Left ventricle myocardium inferior (tissue), 1 donor: ENCODE results near the gene NAIF1. TPM values are rescaled to one million over a fixed set of nuclear protein-coding genes. Genes with fewer than 3 reads are reported as not detected.
A peak's percentile ranks its signal among the peaks of the same experiment; 100 is the strongest.

Experiments used
- DNase-seq: peaks from one replicate; pipeline ENCODE4 v3.0.0-alpha.2; 2020
- H3K27ac ChIP-seq: fragments of 200-600 bp; replicated peaks from 2 replicates; pipeline ENCODE4 v1.8.0; 2021
- H3K27me3 ChIP-seq: fragments of 200-600 bp; 2 replicates; pipeline ENCODE4 v1.8.0; 2021; ENCODE audit warnings: low read depth
- H3K36me3 ChIP-seq: fragments of 200-600 bp; 2 replicates; pipeline ENCODE4 v1.8.0; 2021
- H3K4me1 ChIP-seq: fragments of 200-600 bp; 2 replicates; pipeline ENCODE4 v1.8.0; 2021
- H3K4me3 ChIP-seq: fragments of 200-600 bp; 2 replicates; pipeline ENCODE4 v1.8.0; 2021; ENCODE audit warnings: mild to moderate bottlenecking, moderate library complexity
- H3K9me3 ChIP-seq: fragments of 200-600 bp; replicated peaks from 2 replicates; pipeline ENCODE4 v1.8.0; 2021
- intact Hi-C: fragments of 100-400 bp; cut with micrococcal nuclease; formaldehyde crosslinking; loops from one replicate; pipeline ENCODE4 v1.11.0; 2022
- total RNA-seq: library from RNA; stranded (reverse); fragmentation: NEBNext Ultra II Directional; extraction: Animal tissue kit (Norgen Biotek cat#: 25700); gene quantifications from one replicate; pipeline ENCODE4 v1.2.1, GENCODE V29; 2021
- TF ChIP-seq, protein P1 (sequence below): fragments of 200-600 bp; IDR thresholded peaks from 2 replicates; pipeline ENCODE4 v1.8.0; 2021; ENCODE audit warnings: antibody characterized with exemption, mild to moderate bottlenecking, borderline replicate concordance
- donor health status: DM: no; HTN: yes; CAD: no; lungs with severe emphysema.

NAIF1 gene
- total RNA-seq, 1 donor from 2014 or later: 7.9 TPM

DNA sequence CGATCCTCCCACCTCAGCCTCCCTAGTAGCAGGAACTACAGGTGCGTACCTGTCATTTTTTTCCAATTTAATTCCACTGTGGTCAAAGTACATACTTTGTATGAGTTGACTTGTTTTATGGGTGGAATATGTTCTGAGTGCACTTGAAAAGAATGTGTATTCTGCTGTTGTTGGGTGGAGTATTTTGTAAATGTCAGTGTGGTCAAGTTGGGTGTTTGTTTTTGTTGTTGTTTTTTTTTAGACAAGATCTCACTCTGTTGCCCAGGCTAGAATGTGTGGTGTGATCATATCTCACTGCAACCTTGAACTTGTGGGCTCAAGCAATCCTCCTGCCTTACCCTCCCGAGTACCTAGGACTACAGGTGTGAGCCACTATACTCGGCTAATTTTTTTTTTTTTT is 18.8 kb upstream of the NAIF1 start:
- H3K9me3 ChIP-seq: no peaks in the 10 kb centered on the region
- no peak overlapping the region for H3K4me3 ChIP-seq
- intact Hi-C loops: no loop called here
- H3K36me3 ChIP-seq: no peaks in the 10 kb centered on the region
- H3K27me3 ChIP-seq: no peaks in the 10 kb centered on the region
- TF ChIP-seq, protein P1, sequence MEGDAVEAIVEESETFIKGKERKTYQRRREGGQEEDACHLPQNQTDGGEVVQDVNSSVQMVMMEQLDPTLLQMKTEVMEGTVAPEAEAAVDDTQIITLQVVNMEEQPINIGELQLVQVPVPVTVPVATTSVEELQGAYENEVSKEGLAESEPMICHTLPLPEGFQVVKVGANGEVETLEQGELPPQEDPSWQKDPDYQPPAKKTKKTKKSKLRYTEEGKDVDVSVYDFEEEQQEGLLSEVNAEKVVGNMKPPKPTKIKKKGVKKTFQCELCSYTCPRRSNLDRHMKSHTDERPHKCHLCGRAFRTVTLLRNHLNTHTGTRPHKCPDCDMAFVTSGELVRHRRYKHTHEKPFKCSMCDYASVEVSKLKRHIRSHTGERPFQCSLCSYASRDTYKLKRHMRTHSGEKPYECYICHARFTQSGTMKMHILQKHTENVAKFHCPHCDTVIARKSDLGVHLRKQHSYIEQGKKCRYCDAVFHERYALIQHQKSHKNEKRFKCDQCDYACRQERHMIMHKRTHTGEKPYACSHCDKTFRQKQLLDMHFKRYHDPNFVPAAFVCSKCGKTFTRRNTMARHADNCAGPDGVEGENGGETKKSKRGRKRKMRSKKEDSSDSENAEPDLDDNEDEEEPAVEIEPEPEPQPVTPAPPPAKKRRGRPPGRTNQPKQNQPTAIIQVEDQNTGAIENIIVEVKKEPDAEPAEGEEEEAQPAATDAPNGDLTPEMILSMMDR: no peak
- DNase-seq: no peak
- peaks cover 32% of the 10 kb centered on the region for H3K4me1 ChIP-seq
- H3K27ac ChIP-seq: no peak overlapping the region

DNA sequence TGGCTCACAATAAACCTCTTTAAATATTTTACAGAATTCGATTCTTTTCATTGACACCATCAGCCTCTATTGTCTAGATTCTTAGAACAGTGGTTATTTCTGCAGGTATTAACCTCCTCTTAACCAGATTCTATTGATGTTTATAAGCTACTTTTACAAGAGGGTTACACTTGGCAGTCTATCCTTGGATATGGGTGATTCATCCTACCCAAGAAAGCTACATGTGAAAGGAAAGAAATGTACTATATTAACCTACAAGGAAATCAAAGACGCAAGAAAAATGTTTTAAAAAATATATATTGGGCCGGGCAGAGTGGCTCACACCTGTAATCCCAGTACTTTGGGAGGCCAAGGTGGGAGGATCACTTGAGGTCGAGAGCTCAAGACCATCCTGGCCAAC is 17.6 kb upstream of the NAIF1 start:
- TF ChIP-seq, protein P1: no peak
- no peak overlapping the region for H3K4me3 ChIP-seq
- DNase-seq: no peak
- intact Hi-C loops: no loop called here
- no peaks in the 10 kb centered on the region for H3K36me3 ChIP-seq
- H3K27me3 ChIP-seq: no peaks in the 10 kb centered on the region
- H3K9me3 ChIP-seq: no peaks in the 10 kb centered on the region
- peaks cover 34% of the 10 kb centered on the region for H3K4me1 ChIP-seq
- no peak overlapping the region for H3K27ac ChIP-seq

DNA sequence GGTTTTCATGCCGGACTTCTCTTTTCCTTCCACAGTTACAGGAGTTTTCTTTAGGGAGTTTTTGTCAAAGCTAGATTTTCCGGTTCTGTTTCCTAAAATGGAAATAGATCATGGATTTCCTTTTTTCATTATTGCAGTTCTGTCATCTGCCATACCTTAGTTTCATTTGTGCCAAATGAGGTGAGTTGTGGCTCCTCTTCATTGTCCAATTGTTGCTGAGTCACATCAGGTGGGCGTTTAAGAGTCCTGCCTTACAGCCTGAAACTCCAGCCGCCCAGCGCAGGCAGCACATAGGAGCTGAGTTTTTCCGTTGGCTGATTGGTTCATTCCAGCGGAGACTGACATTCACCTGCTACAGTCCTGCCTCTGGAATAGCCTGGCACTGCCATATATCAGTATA is 15.0 kb upstream of the NAIF1 start:
- Histone ChIP-seq H3K27ac (peak overlapping the region; percentile 25), H3K36me3 (no peaks in the 10 kb centered on the region)
- TF ChIP-seq, protein P1: no peak

DNA sequence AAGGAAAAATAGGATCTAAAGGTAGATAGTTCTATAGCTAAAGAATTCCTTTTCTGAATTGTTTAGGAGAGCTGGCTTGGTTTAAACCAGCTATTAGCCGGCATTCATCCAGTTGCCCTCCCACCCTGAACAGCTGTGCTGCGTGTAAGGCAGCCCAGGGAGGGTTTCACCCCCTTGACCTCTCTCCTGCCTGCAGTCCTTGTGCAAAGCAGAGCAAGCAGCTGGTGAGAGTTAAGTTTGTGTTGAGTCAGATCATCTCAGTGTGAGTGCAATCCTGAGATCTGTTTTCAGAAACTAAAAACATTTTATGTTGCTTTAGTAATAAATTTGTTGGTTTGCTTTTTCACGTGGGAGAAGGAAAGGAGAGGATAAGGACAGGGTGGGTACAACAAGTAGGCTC is 13.9 kb upstream of the NAIF1 start:
- H3K9me3 ChIP-seq: no peaks in the 10 kb centered on the region
- H3K4me1 ChIP-seq: peaks cover 50% of the 10 kb centered on the region
- H3K4me3 ChIP-seq: no peak overlapping the region
- TF ChIP-seq, protein P1: no peak
- no peaks in the 10 kb centered on the region for H3K27me3 ChIP-seq
- intact Hi-C loops: no loop called here
- DNase-seq: no peak
- H3K36me3 ChIP-seq: no peaks in the 10 kb centered on the region
- peak overlapping the region; percentile 25 for H3K27ac ChIP-seq

More for the DNA sequence above, 15.0 kb upstream of the NAIF1 start:
- H3K4me1 ChIP-seq: peaks cover 50% of the 10 kb centered on the region
- no peak for DNase-seq
- intact Hi-C loops: no loop called here
- H3K27me3 ChIP-seq: no peaks in the 10 kb centered on the region
- H3K9me3 ChIP-seq: no peaks in the 10 kb centered on the region
- no peak overlapping the region for H3K4me3 ChIP-seq

DNA sequence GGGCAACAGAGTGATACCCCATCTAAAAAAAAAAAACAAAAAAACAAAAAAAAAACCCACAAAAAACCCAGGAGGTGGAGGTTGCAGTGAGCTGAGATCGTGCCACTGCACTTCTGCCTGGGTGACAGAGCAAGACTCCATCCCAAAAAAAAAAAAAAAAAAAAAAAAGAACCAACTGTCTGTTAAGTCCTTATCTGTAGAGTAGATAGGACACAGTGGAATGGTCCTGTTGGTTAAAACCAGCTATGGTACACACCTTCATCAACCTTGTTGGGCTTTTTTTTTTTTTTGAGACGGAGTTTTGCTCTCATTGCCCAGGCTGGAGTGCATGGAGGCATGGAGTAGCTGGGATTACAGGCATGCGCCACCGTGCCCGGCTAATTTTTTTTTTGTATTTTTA is 13.1 kb upstream of the NAIF1 start:
- no peak for DNase-seq
- TF ChIP-seq, protein P1: no peak
- no peaks in the 10 kb centered on the region for H3K36me3 ChIP-seq
- no peak overlapping the region for H3K4me3 ChIP-seq
- H3K27ac ChIP-seq: no peak overlapping the region
- intact Hi-C loops: no loop called here
- H3K9me3 ChIP-seq: no peaks in the 10 kb centered on the region
- no peaks in the 10 kb centered on the region for H3K27me3 ChIP-seq
- H3K4me1 ChIP-seq: peaks cover 56% of the 10 kb centered on the region
